HFFc6 (cell line): ENCODE measurements around the gene ADARB1. TPM values are rescaled to one million over a fixed set of nuclear protein-coding genes. Genes with fewer than 3 reads are reported as not detected.
A peak's percentile ranks its signal among the peaks of the same experiment; 100 is the strongest.

Source experiments
- DNase-seq: peaks from one replicate; pipeline ENCODE4 v3.0.0-alpha.2; 2018
- H3K27ac Mint-ChIP-seq: 2 replicates; pipeline ENCODE4 v1.8.0; 2020; ENCODE audit warnings: mild to moderate bottlenecking, mixed read lengths
- H3K27me3 Mint-ChIP-seq: 2 replicates; pipeline ENCODE4 v1.8.0; 2021; ENCODE audit warnings: mild to moderate bottlenecking, moderate library complexity, mixed read lengths; ENCODE audit not compliant: insufficient read depth
- H3K36me3 Mint-ChIP-seq: 2 replicates; pipeline ENCODE4 v1.8.0; 2021; ENCODE audit warnings: low read depth, mixed read lengths
- H3K4me1 Mint-ChIP-seq: 2 replicates; pipeline ENCODE4 v1.8.0; 2020; ENCODE audit warnings: low read depth, mixed read lengths
- H3K4me3 Mint-ChIP-seq: 2 replicates; pipeline ENCODE4 v1.8.0; 2020; ENCODE audit warnings: mild to moderate bottlenecking, moderate library complexity, mixed read lengths
- H3K9me3 Mint-ChIP-seq: 2 replicates; pipeline ENCODE4 v1.8.0; 2020; ENCODE audit warnings: mild to moderate bottlenecking, mixed read lengths
- total RNA-seq, 6 experiments: library from RNA; stranded (reverse); fragmentation: NEBNext Ultra II Directional; extraction: Animal tissue kit (Norgen Biotek cat#: 25700); gene quantifications; 2 replicates in 1 of 6; 3 replicates in 5 of 6; pipeline ENCODE4 v1.2.3, GENCODE V29; 2021
- TF ChIP-seq, protein P1 (sequence below): fragments of 200-600 bp; sonication (generic); IDR thresholded peaks from 2 replicates; pipeline ENCODE4 v1.5.0; 2021; ENCODE audit warnings: antibody characterized with exemption, mild to moderate bottlenecking

ADARB1 gene
- total RNA-seq, 6 experiments from 2014 or later: 1.7 to 3.2 (median 2.2) TPM

DNA sequence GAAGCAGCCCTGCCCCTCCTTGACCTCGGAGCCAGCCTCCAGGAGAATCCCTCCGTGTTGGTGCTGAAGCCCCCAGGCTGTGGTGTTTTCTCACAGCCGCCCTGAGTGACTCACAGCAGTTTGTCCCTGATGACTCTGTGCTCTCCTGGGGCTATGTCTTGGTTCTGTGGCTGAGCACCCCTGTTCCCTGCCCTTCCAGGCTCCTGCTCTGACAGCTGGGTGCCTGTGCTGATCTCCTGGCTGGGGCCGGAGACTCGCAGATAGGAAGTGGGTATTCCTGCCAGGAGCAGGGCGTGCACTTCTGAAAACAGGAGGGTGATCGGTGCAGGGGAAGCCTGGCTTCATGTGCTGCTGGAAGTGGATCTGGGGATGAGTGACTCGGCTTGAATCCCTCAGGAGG, 178.8 kb downstream of the ADARB1 start:
- peaks cover 6% of the 10 kb centered on the region for H3K9me3 Mint-ChIP-seq
- peak; percentile 34 for DNase-seq
- H3K27ac Mint-ChIP-seq: no peak overlapping the region
- peaks cover 4% of the 10 kb centered on the region; the same call in 1 of the 2 replicates for H3K36me3 Mint-ChIP-seq
- peaks cover 21% of the 10 kb centered on the region for H3K4me1 Mint-ChIP-seq
- peaks cover 36% of the 10 kb centered on the region for H3K27me3 Mint-ChIP-seq
- TF ChIP-seq, protein P1, sequence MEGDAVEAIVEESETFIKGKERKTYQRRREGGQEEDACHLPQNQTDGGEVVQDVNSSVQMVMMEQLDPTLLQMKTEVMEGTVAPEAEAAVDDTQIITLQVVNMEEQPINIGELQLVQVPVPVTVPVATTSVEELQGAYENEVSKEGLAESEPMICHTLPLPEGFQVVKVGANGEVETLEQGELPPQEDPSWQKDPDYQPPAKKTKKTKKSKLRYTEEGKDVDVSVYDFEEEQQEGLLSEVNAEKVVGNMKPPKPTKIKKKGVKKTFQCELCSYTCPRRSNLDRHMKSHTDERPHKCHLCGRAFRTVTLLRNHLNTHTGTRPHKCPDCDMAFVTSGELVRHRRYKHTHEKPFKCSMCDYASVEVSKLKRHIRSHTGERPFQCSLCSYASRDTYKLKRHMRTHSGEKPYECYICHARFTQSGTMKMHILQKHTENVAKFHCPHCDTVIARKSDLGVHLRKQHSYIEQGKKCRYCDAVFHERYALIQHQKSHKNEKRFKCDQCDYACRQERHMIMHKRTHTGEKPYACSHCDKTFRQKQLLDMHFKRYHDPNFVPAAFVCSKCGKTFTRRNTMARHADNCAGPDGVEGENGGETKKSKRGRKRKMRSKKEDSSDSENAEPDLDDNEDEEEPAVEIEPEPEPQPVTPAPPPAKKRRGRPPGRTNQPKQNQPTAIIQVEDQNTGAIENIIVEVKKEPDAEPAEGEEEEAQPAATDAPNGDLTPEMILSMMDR: no peak
- no peak overlapping the region for H3K4me3 Mint-ChIP-seq

DNA sequence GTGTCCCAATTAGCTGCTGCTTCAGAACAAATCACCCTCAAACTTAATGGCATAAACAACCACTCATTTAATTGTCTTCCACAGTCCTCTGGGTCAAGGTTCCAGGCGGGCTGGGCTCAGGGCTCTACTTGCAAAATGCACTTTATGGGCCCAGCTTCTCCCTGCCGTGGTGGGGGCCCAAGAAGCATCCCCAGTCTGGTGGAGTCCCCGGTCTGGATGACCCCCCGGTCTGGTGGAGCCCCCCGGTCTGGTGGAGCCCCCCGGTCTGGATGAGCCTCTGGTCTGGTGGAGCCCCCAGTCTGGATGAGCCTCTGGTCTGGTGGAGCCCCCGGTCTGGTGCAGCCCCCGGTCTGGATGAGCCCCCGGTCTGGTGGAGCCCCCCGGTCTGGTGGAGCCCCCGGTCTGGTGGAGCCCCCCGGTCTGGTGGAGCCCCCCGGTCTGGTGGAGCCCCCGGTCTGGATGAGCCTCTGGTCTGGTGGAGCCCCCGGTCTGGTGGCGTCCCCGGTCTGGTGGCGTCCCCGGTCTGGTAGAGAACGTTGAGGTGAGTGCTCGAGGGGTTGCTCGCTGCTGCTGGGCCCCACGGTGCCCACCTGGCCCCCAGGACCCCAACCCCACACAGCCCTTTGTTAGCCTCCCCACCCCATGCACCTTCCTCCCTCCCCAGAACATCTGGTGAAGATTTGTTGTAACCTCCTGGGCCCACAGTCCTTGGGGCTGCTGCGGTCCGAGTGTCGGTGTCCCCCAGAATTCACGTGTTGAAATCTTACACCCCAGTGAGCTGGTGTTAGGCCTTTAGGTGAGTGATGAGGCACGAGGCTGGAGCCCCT, 179.5 kb downstream of the ADARB1 start:
- Mint-ChIP-seq H3K36me3 (peaks cover 4% of the 10 kb centered on the region; the same call in 1 of the 2 replicates), H3K4me3 (no peak overlapping the region), H3K4me1 (peaks cover 16% of the 10 kb centered on the region), H3K9me3 (peaks cover 6% of the 10 kb centered on the region), H3K27ac (no peak overlapping the region), H3K27me3 (peaks cover 35% of the 10 kb centered on the region)
- TF ChIP-seq, protein P1: no peak
- DNase-seq: no peak

DNA sequence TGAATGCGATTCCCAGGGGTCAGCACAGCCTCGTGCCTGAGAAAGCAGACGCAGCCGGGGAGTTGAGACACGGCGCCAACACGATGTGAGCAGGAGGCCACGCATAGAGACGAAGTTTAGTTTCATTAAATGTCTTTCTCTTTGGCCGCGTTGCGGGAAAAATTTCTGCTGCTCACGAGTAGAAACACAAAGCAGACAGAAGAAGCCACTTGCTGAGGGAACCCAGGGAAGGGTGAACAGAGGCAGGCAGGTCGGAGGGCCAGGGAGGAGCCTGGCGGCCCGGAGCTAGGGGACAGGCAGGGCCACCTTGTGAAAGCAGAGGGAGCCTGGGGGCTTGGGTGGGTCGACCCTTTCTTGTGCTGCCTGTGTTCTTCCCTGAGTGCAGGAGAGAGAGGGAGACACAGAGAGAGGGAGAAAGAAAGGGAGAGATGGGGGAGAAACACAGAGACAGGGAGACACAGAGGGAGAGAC, 180.1 kb downstream of the ADARB1 start:
- DNase-seq: no peak
- Mint-ChIP-seq H3K27me3 (peaks cover 32% of the 10 kb centered on the region), H3K9me3 (peaks cover 6% of the 10 kb centered on the region), H3K36me3 (peaks cover 4% of the 10 kb centered on the region; the same call in 1 of the 2 replicates), H3K4me1 (peaks cover 10% of the 10 kb centered on the region), H3K4me3 (no peak overlapping the region), H3K27ac (no peak overlapping the region)
- TF ChIP-seq, protein P1: no peak

DNA sequence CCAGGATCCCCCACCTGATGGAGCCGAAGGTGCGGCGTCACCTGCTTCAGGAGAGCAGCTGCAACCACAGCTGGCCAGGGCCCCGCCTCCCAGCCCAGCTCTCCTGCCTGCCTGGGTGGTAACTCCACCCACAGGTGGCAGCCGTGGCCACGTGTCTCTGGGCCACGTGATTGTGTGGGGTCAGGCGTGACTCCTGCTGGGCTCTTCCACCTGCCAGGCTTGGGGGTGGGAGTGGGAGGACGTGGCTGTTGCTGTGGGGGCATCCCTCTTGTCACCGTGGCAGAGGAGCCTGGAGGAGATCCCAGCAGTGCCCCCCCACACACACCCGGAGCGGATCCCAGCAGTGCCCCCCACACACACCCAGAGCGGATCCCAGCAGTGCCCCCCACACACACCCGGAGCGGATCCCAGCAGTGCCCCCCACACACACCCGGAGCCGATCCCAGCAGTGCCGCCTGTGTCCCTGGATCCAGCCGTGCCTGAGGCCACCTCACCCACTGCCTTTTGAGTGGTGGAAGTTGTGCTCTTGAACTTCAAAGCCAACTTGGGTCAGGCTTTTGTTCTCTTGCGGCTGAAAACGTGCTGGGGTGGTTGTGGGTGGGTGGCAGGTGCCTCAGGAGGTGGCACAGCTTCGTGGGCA, 181.1 kb downstream of the ADARB1 start:
- no peak overlapping the region for H3K27ac Mint-ChIP-seq
- peaks cover 8% of the 10 kb centered on the region for H3K4me1 Mint-ChIP-seq
- peaks cover 4% of the 10 kb centered on the region; the same call in 1 of the 2 replicates for H3K36me3 Mint-ChIP-seq
- H3K4me3 Mint-ChIP-seq: no peak overlapping the region
- peaks cover 25% of the 10 kb centered on the region for H3K27me3 Mint-ChIP-seq
- DNase-seq: no peak
- peaks cover 6% of the 10 kb centered on the region for H3K9me3 Mint-ChIP-seq
- TF ChIP-seq, protein P1: no peak

DNA sequence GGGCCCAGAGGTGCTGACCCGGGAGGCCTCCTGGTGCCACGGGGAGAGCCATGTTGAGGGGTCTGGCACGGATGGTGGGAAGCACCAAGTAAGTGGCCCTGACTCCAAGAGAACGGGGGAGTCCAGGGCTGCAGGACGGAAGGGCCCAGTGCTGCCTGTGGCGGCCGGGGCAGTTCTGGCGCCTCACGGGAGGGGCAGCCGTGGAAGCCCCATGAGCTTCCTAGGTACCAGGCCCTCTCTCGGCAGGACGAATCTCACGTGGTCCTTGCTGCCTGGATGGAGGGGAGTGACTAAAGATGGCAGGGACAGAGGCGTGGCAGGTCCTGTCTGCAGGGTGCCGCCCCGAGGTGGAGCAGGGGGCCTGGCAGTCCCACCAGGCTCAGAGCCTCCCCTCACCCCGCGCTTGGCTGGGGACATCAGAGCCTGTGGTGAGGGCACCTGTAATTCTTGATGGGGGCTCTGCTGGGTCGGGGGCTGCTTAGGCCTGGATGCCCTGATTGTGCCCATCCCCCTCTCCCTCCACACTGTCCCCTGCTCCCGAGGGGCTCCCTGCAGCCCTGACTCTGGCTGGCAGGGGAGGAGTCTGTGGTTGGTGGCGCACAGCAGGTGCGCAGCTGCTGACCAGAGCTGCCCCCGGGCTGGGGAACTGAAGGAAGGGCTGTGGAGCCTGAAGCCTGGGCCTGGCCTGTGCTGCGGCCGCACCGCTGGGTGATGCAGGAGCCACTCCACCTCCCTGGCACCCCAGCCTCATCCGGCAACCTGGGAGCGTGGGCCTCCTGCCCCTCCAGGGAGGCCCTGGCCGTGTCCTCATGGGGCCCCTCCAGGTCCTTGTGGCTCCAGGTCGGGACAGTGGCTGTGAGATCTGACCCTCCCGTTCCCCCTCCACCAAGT, 181.9 kb downstream of the ADARB1 start:
- TF ChIP-seq, protein P1: no peak
- no peak overlapping the region for H3K4me3 Mint-ChIP-seq
- no peaks in the 10 kb centered on the region; the same call in 1 of the 2 replicates for H3K9me3 Mint-ChIP-seq

More for the DNA sequence above, 181.9 kb downstream of the ADARB1 start:
- H3K27ac Mint-ChIP-seq: no peak overlapping the region
- peaks cover 21% of the 10 kb centered on the region for H3K27me3 Mint-ChIP-seq
- DNase-seq: no peak
- H3K36me3 Mint-ChIP-seq: peaks cover 4% of the 10 kb centered on the region; the same call in 1 of the 2 replicates
- peaks cover 8% of the 10 kb centered on the region for H3K4me1 Mint-ChIP-seq
